Measurements from ENCODE around the gene SAMD11.

SAMD11 gene

GRCh38 chr1:931380-932172 is 7.9 kb downstream of the SAMD11 start:
- no peak for DNase-seq (ENCODE audit: low spot score)

- DNase-seq (ENCODE audit: low spot score) = no peak
Measured at GRCh38 chr1:932173-932510, 8.4 kb downstream of the SAMD11 start.

- no peak for DNase-seq (ENCODE audit: low spot score)
Measured at GRCh38 chr1:932776-933602, 9.3 kb downstream of the SAMD11 start.

GRCh38 chr1:933603-933940 is 9.8 kb downstream of the SAMD11 start:
- DNase-seq (ENCODE audit: low spot score) = no peak

DNA sequence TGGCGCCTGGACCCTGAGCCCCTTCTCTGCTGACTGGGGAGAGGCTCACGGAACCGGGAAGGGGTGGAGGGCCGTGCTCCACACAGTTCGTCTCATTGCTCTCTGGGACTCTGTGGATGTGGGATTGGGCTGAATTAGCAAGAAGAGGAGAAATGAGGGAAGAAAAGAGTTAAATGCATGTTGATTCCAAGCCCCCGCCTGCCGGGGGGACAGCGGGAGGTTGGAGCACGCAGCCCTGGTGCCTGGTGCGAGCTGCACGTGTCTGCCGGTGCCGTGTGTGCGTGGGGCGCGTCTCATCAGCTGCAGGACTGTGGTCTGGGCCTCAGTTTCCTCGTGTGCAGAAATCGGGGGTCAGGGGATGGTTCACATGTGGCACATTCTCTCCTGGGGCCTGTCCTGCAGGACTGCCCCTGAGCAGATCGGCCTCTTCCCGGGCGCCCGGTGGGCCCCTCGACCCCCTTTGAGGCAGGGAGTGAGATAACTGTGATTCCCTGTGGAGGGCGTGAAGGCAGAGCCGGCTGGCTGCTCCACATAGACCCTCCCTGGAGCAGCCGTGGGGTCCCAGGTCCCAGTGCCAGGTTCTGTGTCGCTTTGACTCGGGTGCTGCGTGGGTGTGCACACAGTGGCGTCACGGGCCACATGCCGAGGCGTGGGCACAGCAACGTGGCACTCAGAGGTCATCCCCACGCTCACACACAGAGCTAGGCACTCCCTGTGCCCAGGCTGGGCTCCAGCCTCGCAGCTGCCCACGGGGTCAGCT is 11.4 kb downstream of the SAMD11 start:
- no peak for DNase-seq (ENCODE audit: low spot score)

- DNase-seq (ENCODE audit: low spot score) = no peak
Measured at GRCh38 chr1:935751-936231, 12.1 kb downstream of the SAMD11 start.

DNA sequence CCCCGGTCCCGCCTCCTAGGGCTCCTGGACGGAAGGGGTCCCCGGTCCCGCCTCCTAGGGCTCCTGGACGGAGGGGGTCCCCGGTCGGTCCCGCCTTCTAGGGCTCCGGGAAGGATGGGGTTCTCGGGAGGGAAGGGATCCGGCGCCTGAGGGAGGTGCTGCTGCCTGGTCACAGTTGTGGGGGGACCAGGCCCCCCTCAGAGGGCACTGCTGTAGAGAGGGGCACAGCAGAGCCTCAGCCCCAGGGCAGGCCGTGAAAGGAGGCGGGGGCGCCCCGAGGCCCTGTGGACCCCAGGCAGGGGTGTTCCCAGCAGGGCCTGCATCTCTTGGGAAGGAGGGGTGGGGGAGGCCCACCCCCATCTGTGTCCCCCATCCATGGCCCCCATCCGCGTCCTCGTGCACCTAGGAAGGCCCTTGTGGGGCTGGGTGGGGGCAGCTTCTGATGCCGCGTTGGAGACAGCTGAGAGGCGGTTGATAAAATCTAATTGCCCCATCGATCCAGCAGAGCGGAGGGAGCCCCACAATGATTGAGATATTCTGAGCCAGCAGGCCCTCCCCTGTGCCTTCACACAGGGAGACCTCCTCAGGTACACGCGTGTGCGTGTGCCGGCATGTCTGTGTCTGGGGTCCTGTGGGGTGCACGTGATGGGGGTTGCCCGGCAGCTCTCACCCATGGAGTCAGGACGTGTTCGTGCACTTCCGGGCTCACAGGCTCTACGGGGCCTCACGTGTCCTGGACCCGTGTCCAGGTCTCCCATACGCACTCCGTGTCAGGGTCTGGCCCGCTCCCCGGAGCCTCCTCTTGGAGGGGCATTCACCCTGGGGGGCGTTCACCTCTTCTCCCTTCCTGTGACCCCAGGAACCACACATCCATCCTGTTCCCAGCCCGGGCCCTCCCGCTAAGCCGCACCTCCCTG is 12.9 kb downstream of the SAMD11 start:
- DNase-seq (ENCODE audit: low spot score) = no peak

- no peak for DNase-seq (ENCODE audit: low spot score)
Measured at GRCh38 chr1:937521-937920, 13.8 kb downstream of the SAMD11 start.

- DNase-seq (ENCODE audit: low spot score) = peak; percentile 60
Measured at GRCh38 chr1:938088-938683, 14.5 kb downstream of the SAMD11 start.

DNA sequence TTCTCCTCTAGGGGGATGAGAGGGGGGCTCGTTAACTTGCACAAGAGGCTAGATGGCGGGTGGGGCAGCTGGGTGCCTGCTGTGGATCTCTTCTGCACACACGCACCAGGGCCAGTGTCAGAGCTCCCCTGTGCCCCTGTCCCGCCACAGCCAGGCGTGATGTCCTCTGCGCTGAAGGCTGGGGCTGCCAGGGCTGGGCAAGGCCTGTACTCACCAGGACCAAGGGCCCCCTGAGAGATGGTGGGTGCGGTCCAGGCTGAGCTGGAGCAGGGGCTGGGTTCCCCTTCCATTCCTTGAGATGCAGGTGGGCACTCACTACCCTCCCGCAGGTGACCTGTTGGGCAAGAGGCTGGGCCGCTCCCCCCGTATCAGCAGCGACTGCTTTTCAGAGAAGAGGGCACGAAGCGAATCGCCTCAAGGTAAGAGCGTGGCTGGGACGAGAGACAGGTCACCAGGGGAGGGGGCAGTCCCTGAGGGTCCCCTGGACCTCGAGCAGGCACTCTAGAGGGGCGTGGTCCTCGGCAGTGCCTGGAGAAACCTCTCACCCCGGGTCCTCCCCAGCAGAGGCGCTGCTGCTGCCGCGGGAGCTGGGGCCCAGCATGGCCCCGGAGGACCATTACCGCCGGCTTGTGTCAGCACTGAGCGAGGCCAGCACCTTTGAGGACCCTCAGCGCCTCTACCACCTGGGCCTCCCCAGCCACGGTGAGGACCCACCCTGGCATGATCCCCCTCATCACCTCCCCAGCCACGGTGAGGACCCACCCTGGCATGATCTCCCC is 15.2 kb downstream of the SAMD11 start:
- no peak for DNase-seq (ENCODE audit: low spot score)

DNA sequence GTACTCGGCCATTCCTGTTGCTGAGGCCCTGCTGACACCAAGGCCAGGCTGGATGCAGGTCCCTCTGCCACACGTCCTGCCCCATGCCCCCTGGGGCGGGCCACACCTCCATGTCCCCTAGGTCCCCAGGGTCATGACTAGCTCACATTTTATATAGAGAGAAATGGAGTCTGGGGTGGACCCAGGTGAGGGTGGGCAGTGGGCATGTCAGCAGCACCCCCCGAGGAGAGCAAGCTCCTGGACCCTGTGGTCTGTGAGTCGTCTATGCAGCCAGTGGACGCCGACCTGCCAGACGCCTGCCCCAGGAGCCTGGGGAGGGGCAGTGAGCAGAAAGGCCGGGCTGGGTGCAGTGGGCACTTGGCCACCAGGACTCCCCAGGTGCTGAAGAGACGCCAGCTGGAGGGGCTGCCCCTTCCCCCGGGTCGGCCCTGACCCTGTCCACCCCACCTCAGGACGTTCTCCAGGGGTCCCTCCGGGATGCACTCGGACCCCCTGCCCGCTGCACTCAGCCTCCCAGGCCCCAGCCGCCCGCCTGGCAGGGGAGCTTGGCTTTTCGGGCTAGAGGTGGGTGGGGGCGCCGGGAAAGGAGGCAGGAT is 15.9 kb downstream of the SAMD11 start:
- DNase-seq (ENCODE audit: low spot score) = no peak

- DNase-seq (ENCODE audit: low spot score) = no peak
Measured at GRCh38 chr1:940107-941014, 16.6 kb downstream of the SAMD11 start.

- no peak for DNase-seq (ENCODE audit: low spot score)
Measured at GRCh38 chr1:941015-941587, 17.4 kb downstream of the SAMD11 start.

DNA sequence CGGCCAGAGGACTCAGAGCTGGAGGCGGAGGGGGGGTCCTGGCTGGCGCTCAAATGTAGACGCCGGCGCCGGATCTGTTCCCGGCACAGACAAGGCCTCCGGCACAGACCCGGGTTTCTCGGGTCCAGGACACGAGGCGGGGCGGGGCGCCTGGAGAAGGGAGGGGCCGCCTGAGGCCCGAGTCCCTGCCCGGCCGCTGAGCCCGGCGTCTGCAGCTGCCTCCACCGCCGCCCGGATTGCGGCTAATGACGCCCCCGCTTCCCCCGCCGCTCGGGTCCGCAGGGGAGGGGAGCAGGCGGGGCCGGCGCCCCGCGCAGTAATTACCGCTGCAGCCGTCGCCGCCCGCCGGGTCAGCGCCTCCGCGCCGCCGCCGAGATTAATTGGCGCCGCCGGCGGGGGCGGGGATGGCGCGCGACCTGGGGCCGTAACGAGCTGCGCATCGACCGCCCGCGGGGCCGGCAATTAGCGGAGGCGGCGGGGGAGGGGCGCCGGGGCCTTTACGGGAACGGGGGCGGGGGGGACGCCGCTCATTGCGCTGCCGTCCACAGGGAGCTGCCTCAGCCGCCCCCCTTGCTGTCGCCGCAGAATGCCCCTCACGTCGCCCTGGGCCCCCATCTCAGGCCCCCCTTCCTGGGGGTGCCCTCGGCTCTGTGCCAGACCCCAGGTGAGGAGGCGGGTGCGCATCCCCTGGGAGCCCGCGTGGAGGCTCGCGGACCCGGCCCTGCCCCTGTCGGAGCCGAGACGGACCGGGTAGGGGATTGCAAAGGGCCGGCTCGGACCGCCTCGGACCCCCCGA is 18.1 kb downstream of the SAMD11 start:
- peak; percentile 77 for DNase-seq (ENCODE audit: low spot score)

DNA sequence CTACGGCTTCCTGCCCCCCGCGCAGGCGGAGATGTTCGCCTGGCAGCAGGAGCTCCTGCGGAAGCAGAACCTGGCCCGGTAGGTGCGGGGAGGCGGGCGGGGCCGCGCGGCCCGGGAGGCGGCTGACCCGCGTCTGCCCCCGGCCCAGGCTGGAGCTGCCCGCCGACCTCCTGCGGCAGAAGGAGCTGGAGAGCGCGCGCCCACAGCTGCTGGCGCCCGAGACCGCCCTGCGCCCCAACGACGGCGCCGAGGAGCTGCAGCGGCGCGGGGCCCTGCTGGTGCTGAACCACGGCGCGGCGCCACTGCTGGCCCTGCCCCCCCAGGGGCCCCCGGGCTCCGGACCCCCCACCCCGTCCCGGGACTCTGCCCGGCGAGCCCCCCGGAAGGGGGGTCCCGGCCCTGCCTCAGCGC is 18.7 kb downstream of the SAMD11 start:
- DNase-seq (ENCODE audit: low spot score) = no peak

DNA sequence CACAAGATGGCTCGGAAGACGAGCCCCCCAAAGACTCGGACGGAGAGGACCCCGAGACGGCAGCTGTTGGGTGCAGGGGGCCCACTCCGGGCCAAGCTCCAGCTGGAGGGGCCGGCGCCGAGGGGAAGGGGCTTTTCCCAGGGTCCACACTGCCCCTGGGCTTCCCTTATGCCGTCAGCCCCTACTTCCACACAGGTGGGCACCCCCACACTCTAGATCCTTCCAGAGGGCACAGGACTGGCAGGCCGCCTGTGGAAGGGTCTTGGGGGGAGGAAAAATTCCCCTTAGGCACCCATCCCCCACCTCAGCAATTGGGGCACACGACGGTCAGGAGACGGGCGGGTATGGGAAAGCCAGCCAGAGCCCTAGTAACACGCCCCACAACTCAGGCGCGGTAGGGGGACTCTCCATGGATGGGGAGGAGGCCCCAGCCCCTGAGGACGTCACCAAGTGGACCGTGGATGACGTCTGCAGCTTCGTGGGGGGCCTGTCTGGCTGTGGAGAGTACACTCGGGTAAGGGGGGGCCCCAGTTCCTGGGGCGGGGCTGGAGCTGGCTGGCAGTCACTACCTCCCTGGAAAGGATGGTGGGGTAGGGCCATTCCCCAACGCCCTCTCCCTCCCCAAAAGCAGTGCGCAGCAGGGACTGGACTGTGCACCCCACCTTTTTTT is 19.3 kb downstream of the SAMD11 start:
- DNase-seq (ENCODE audit: low spot score) = no peak
